ENCODE measurements around the gene INPPL1. TPM values are rescaled to one million over a fixed set of nuclear protein-coding genes. Genes with fewer than 3 reads are reported as not detected.
A peak's percentile ranks its signal among the peaks of the same experiment; 100 is the strongest.

The INPPL1 gene
- total RNA-seq, 2 experiments from 2014 or later, result 67.1 to 74.0 TPM

GRCh38 chr11:72229336-72229924, 4.9 kb downstream of the INPPL1 start:
- Mint-ChIP-seq H3K4me3 (no peak overlapping the region), H3K27ac (no peak overlapping the region), H3K9me3 (no peaks in the 10 kb centered on the region), H3K27me3 (ENCODE audit: low read depth) (no peaks in the 10 kb centered on the region), H3K36me3 (ENCODE audit: low read depth) (peaks cover 16% of the 10 kb centered on the region), H3K4me1 (ENCODE audit: low read depth) (peaks cover 12% of the 10 kb centered on the region)
- intact Hi-C loops (cut with micrococcal nuclease), result no loop called here
- CTCF ChIA-PET, result no interaction called here
- no peak for DNase-seq

GRCh38 chr11:72229925-72230763, 5.6 kb downstream of the INPPL1 start:
- CTCF ChIA-PET, result no interaction called here
- H3K9me3 Mint-ChIP-seq, result no peaks in the 10 kb centered on the region
- no peak overlapping the region for H3K4me3 Mint-ChIP-seq
- DNase-seq, result no peak
- H3K36me3 Mint-ChIP-seq (ENCODE audit: low read depth), result peaks cover 16% of the 10 kb centered on the region
- no peak overlapping the region for H3K27ac Mint-ChIP-seq
- intact Hi-C loops (cut with micrococcal nuclease), result no loop called here
- peaks cover 12% of the 10 kb centered on the region for H3K4me1 Mint-ChIP-seq (ENCODE audit: low read depth)
- H3K27me3 Mint-ChIP-seq (ENCODE audit: low read depth), result no peaks in the 10 kb centered on the region

- Mint-ChIP-seq H3K27me3 (ENCODE audit: low read depth) (no peaks in the 10 kb centered on the region), H3K27ac (no peak overlapping the region), H3K4me1 (ENCODE audit: low read depth) (peaks cover 4% of the 10 kb centered on the region), H3K4me3 (no peak overlapping the region), H3K9me3 (no peaks in the 10 kb centered on the region), H3K36me3 (ENCODE audit: low read depth) (peaks cover 13% of the 10 kb centered on the region)
- CTCF ChIA-PET, result no interaction called here
- intact Hi-C loops (cut with micrococcal nuclease), result no loop called here
- DNase-seq, result no peak
Measured at GRCh38 chr11:72230764-72231365, 6.3 kb downstream of the INPPL1 start.

GRCh38 chr11:72231396-72232259, 7.1 kb downstream of the INPPL1 start:
- no peak overlapping the region for H3K4me3 Mint-ChIP-seq
- intact Hi-C loops (cut with micrococcal nuclease), result no loop called here
- CTCF ChIA-PET, result no interaction called here
- no peak overlapping the region for H3K27ac Mint-ChIP-seq
- DNase-seq, result no peak
- H3K36me3 Mint-ChIP-seq (ENCODE audit: low read depth), result peaks cover 12% of the 10 kb centered on the region
- no peaks in the 10 kb centered on the region for H3K9me3 Mint-ChIP-seq
- H3K27me3 Mint-ChIP-seq (ENCODE audit: low read depth), result no peaks in the 10 kb centered on the region
- no peaks in the 10 kb centered on the region for H3K4me1 Mint-ChIP-seq (ENCODE audit: low read depth)

GRCh38 chr11:72232260-72233055, 7.9 kb downstream of the INPPL1 start:
- CTCF ChIA-PET, result no interaction called here
- no peaks in the 10 kb centered on the region for H3K27me3 Mint-ChIP-seq (ENCODE audit: low read depth)
- DNase-seq, result no peak
- no peak overlapping the region for H3K4me3 Mint-ChIP-seq
- no peak overlapping the region for H3K27ac Mint-ChIP-seq
- intact Hi-C loops (cut with micrococcal nuclease), result no loop called here
- H3K4me1 Mint-ChIP-seq (ENCODE audit: low read depth), result no peaks in the 10 kb centered on the region
- H3K36me3 Mint-ChIP-seq (ENCODE audit: low read depth), result peaks cover 14% of the 10 kb centered on the region
- no peaks in the 10 kb centered on the region for H3K9me3 Mint-ChIP-seq

- no peaks in the 10 kb centered on the region for H3K9me3 Mint-ChIP-seq
- H3K4me1 Mint-ChIP-seq (ENCODE audit: low read depth), result no peaks in the 10 kb centered on the region
- no peak overlapping the region for H3K4me3 Mint-ChIP-seq
- intact Hi-C loops (cut with micrococcal nuclease), result no loop called here
- no peak for DNase-seq
- no peaks in the 10 kb centered on the region for H3K27me3 Mint-ChIP-seq (ENCODE audit: low read depth)
- peaks cover 14% of the 10 kb centered on the region for H3K36me3 Mint-ChIP-seq (ENCODE audit: low read depth)
- CTCF ChIA-PET, result no interaction called here
- H3K27ac Mint-ChIP-seq, result no peak overlapping the region
Measured at GRCh38 chr11:72233056-72233772, 8.6 kb downstream of the INPPL1 start.

GRCh38 chr11:72233773-72234513, 9.4 kb downstream of the INPPL1 start:
- Mint-ChIP-seq H3K9me3 (no peaks in the 10 kb centered on the region), H3K36me3 (ENCODE audit: low read depth) (peaks cover 13% of the 10 kb centered on the region), H3K4me3 (no peak overlapping the region), H3K27me3 (ENCODE audit: low read depth) (peaks cover 2% of the 10 kb centered on the region), H3K4me1 (ENCODE audit: low read depth) (no peaks in the 10 kb centered on the region), H3K27ac (no peak overlapping the region)
- intact Hi-C loops (cut with micrococcal nuclease), result no loop called here
- CTCF ChIA-PET, result interaction anchor here (1.6 kb wide), 1 partner anchor 36 kb away, joined by 4 read pairs; no protein-coding TSS in a partner anchor
- DNase-seq, result no peak

- peaks cover 3% of the 10 kb centered on the region for H3K4me1 Mint-ChIP-seq (ENCODE audit: low read depth)
- CTCF ChIA-PET, result interaction anchor here (0.6 to 1.6 kb wide), 2 partner anchors 12 to 36 kb away, joined by 3 to 4 read pairs; no protein-coding TSS in a partner anchor
- H3K36me3 Mint-ChIP-seq (ENCODE audit: low read depth), result peaks cover 8% of the 10 kb centered on the region
- peak overlapping the region; percentile 8 for H3K27ac Mint-ChIP-seq
- intact Hi-C loops (cut with micrococcal nuclease), result no loop called here
- H3K4me3 Mint-ChIP-seq, result no peak overlapping the region
- H3K9me3 Mint-ChIP-seq, result no peaks in the 10 kb centered on the region
- peaks cover 8% of the 10 kb centered on the region for H3K27me3 Mint-ChIP-seq (ENCODE audit: low read depth)
- no peak for DNase-seq
Measured at GRCh38 chr11:72234514-72234830, 9.9 kb downstream of the INPPL1 start.

GRCh38 chr11:72234920-72235319, 10.4 kb downstream of the INPPL1 start:
- intact Hi-C loops (cut with micrococcal nuclease), result no loop called here
- CTCF ChIA-PET, result interaction anchor here (0.6 to 1.6 kb wide), 2 partner anchors 12 to 37 kb away, joined by 3 to 4 read pairs; no protein-coding TSS in a partner anchor
- H3K27me3 Mint-ChIP-seq (ENCODE audit: low read depth), result peaks cover 9% of the 10 kb centered on the region
- no peak for DNase-seq
- peak overlapping the region; percentile 8 for H3K27ac Mint-ChIP-seq
- H3K4me1 Mint-ChIP-seq (ENCODE audit: low read depth), result peaks cover 3% of the 10 kb centered on the region
- H3K36me3 Mint-ChIP-seq (ENCODE audit: low read depth), result peaks cover 7% of the 10 kb centered on the region
- no peaks in the 10 kb centered on the region for H3K9me3 Mint-ChIP-seq
- no peak overlapping the region for H3K4me3 Mint-ChIP-seq

- peaks cover 12% of the 10 kb centered on the region for H3K27me3 Mint-ChIP-seq (ENCODE audit: low read depth)
- no peak overlapping the region for H3K27ac Mint-ChIP-seq
- intact Hi-C loops (cut with micrococcal nuclease), result no loop called here
- H3K36me3 Mint-ChIP-seq (ENCODE audit: low read depth), result peaks cover 7% of the 10 kb centered on the region
- H3K4me3 Mint-ChIP-seq, result no peak overlapping the region
- no peaks in the 10 kb centered on the region for H3K9me3 Mint-ChIP-seq
- CTCF ChIA-PET, result interaction anchor here (0.6 to 1.6 kb wide), 4 partner anchors 13 to 128 kb away, joined by 3 to 4 read pairs (median 3); no protein-coding TSS in a partner anchor
- H3K4me1 Mint-ChIP-seq (ENCODE audit: low read depth), result peaks cover 7% of the 10 kb centered on the region
- no peak for DNase-seq
Measured at GRCh38 chr11:72235351-72236057, 10.9 kb downstream of the INPPL1 start.

Data from activated naive CD4-positive, alpha-beta T cell treated with anti-CD3 and anti-CD28 coated beads for 36 hours (primary cell).